GM19351 (cell line): ENCODE results near the gene MYL10.

Experiments used
- ATAC-seq: cut with Tn5 transposase; IDR thresholded peaks from one replicate; pipeline ENCODE4 v1.9.1; 2021; ENCODE audit warnings: mild to moderate bottlenecking, moderate library complexity; ENCODE audit not compliant: unreplicated experiment

MYL10 gene

GRCh38 chr7:101598986-101599771 is 29.9 kb downstream of the MYL10 start:
- no peak for ATAC-seq

GRCh38 chr7:101598422-101598985 is 30.6 kb downstream of the MYL10 start:
- no peak for ATAC-seq

GRCh38 chr7:101597941-101598340 is 31.2 kb downstream of the MYL10 start:
- no peak for ATAC-seq

GRCh38 chr7:101596898-101597297 is 32.2 kb downstream of the MYL10 start:
- ATAC-seq: no peak

GRCh38 chr7:101595766-101596537 is 33.1 kb downstream of the MYL10 start:
- ATAC-seq: no peak

GRCh38 chr7:101595246-101595645 is 33.9 kb downstream of the MYL10 start:
- no peak for ATAC-seq

- ATAC-seq: no peak
Measured at GRCh38 chr7:101594790-101595189, 34.3 kb downstream of the MYL10 start.

GRCh38 chr7:101593556-101593955 is 35.5 kb downstream of the MYL10 start:
- ATAC-seq: no peak

GRCh38 chr7:101591504-101591903 is 37.6 kb downstream of the MYL10 start:
- ATAC-seq: no peak

- no peak for ATAC-seq
Measured at GRCh38 chr7:101590663-101591435, 38.2 kb downstream of the MYL10 start.

- no peak for ATAC-seq
Measured at GRCh38 chr7:101589976-101590662, 39.0 kb downstream of the MYL10 start.

- ATAC-seq: no peak
Measured at GRCh38 chr7:101589052-101589451, 40.0 kb downstream of the MYL10 start.

- no peak for ATAC-seq
Measured at GRCh38 chr7:101588131-101588935, 40.8 kb downstream of the MYL10 start.

- ATAC-seq: no peak
Measured at GRCh38 chr7:101586906-101587677, 42.0 kb downstream of the MYL10 start.

GRCh38 chr7:101586078-101586905 is 42.8 kb downstream of the MYL10 start:
- ATAC-seq: no peak

- no peak for ATAC-seq
Measured at GRCh38 chr7:101582971-101583370, 46.1 kb downstream of the MYL10 start.

GRCh38 chr7:101581891-101582290 is 47.2 kb downstream of the MYL10 start:
- no peak for ATAC-seq

- no peak for ATAC-seq
Measured at GRCh38 chr7:101580596-101580995, 48.5 kb downstream of the MYL10 start.
